Measurements from ENCODE around the gene TRIM2.

GRCh38 chr4:153223427-153223801 lies 19.2 kb downstream of the TRIM2 start:
- TF ChIP-seq CTCF (conservative IDR thresholded peaks at IDR 0.05; ENCODE audit: low read depth, low read length): no peak
- no peak for TF ChIP-seq EZH2phosphoT487 (IDR thresholded peaks at IDR 0.05; ENCODE audit: borderline replicate concordance, low read length)
- TF ChIP-seq EZH2 (IDR thresholded peaks at IDR 0.05; ENCODE audit: low read length, unreplicated experiment): no peak

Measured in PC-3 (cell line).